ENCODE measurements around the gene NUAK1.

DNA sequence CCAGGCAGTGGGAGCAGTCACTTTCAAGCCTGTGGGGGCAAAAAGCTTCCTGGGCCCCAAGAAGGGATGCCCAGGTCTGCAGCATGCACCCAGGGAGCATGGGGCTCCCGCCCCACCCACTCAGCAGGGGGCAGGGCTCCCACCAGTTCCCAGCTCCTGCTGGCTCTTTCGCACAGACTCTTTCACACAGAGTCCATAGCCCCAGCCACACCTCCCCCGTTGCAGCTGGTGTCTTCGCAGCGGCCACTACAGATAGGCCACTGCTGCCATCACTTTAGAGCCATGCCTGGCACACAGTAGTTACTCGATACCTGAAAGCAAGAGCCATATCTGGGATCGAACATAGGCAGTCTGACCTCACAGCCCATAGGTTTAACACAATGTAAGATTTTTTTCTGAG is 98.2 kb downstream of the NUAK1 start:
- TF ChIP-seq, protein P1, sequence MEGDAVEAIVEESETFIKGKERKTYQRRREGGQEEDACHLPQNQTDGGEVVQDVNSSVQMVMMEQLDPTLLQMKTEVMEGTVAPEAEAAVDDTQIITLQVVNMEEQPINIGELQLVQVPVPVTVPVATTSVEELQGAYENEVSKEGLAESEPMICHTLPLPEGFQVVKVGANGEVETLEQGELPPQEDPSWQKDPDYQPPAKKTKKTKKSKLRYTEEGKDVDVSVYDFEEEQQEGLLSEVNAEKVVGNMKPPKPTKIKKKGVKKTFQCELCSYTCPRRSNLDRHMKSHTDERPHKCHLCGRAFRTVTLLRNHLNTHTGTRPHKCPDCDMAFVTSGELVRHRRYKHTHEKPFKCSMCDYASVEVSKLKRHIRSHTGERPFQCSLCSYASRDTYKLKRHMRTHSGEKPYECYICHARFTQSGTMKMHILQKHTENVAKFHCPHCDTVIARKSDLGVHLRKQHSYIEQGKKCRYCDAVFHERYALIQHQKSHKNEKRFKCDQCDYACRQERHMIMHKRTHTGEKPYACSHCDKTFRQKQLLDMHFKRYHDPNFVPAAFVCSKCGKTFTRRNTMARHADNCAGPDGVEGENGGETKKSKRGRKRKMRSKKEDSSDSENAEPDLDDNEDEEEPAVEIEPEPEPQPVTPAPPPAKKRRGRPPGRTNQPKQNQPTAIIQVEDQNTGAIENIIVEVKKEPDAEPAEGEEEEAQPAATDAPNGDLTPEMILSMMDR (conservative IDR thresholded peaks at IDR 0.05; ENCODE audit: low read depth, low read length) = no peak
- no peak for TF ChIP-seq EZH2 (IDR thresholded peaks at IDR 0.05; ENCODE audit: borderline replicate concordance, low read depth, low read length, poor library complexity, severe bottlenecking)
